Neuron (in vitro differentiated cells): Measurements from ENCODE around the gene PLEKHG4B.

Experiments used
- H2AFZ ChIP-seq: one replicate; pipeline ENCODE4 v1.6.1; 2013; ENCODE audit warnings: low read depth, mild to moderate bottlenecking, inconsistent platforms, low read length, moderate library complexity
- H3K27me3 ChIP-seq: one replicate; pipeline ENCODE4 v1.6.1; 2013; ENCODE audit warnings: low read length; ENCODE audit not compliant: insufficient read depth
- H3K36me3 ChIP-seq: one replicate; pipeline ENCODE4 v1.6.1; 2013; ENCODE audit warnings: low read length; ENCODE audit not compliant: insufficient read depth
- H3K4me1 ChIP-seq: one replicate; pipeline ENCODE4 v1.6.1; 2013; ENCODE audit warnings: low read length; ENCODE audit not compliant: insufficient read depth
- H3K4me3 ChIP-seq: 2 replicates; pipeline ENCODE4 v1.5.1; 2013; ENCODE audit warnings: mild to moderate bottlenecking, low read length, moderate library complexity
- H3K9me3 ChIP-seq: one replicate; pipeline ENCODE4 v1.6.1; 2013; ENCODE audit warnings: low read length

PLEKHG4B gene

DNA sequence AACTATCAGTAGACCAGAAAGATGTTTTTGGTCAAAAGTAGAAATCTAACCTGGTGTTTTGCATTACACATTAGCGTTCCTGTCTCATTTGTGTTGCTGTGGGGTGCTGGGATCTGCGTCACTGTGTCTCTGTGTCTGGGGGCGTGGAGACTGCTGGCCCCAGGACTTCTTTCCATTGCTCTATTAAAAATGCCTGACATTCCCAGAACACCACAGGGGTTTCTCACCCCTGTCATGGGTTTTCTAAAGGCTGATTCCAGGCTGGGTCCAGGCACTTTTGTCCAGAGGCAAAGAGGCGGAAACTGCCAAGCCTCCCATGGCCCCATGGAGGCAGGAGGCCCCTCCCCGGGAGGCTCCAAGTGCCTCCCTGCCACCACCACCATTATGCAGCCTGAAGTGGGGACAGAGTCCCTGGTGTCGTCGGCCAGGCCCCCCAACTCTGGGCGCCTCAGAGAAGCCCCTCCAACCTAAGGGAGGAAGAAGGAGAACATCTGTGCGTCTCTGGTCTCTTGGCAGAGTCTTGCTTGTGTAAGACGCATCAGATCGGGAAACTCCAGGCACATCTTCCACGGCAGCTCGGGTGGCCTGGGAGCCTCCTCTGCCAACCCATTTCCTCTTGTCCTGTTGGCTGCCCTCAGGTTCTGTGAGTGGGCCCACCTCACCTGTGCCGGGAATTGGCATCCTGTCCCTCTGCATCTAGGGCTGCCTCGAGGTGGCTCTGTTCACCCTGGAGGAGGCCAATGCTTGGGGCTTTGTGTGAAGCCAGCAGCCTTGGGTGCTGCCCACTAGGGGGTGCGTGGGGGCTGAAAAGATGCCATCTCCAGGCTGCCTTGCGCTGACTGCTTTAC lies 13.8 kb upstream of the PLEKHG4B start:
- H3K4me1 ChIP-seq, result peaks cover 77% of the 10 kb centered on the region
- no peak overlapping the region for H2AFZ ChIP-seq
- no peaks in the 10 kb centered on the region for H3K27me3 ChIP-seq
- H3K36me3 ChIP-seq, result no peaks in the 10 kb centered on the region
- H3K4me3 ChIP-seq, result no peak overlapping the region
- no peaks in the 10 kb centered on the region for H3K9me3 ChIP-seq

DNA sequence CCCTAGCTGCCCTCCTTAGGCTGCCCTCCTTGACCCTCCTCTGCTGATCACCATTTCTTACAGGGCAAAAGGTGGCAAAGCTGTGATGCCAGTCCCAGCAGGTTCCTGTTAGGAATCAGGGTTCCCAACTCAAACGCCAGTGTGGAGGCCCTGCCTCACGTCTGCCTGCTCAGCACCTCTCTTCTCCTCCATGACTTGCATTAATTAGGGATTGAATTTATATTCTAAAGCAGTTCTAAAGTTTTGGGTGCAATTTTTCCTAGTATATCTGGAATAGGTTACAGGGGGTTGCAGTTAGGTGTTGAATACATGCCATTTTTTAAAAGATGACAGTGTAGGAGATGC lies 13.2 kb upstream of the PLEKHG4B start:
- Histone ChIP-seq H3K36me3 (no peaks in the 10 kb centered on the region), H3K4me1 (peaks cover 77% of the 10 kb centered on the region), H2AFZ (no peak overlapping the region), H3K4me3 (no peak overlapping the region), H3K27me3 (no peaks in the 10 kb centered on the region), H3K9me3 (no peaks in the 10 kb centered on the region)

- no peak overlapping the region for H3K4me3 ChIP-seq
- H3K9me3 ChIP-seq, result no peaks in the 10 kb centered on the region
- H2AFZ ChIP-seq, result no peak overlapping the region
- no peaks in the 10 kb centered on the region for H3K27me3 ChIP-seq
- H3K36me3 ChIP-seq, result no peaks in the 10 kb centered on the region
- H3K4me1 ChIP-seq, result peaks cover 77% of the 10 kb centered on the region
Measured at GRCh38 chr5:79263-79662, 12.7 kb upstream of the PLEKHG4B start.

- Histone ChIP-seq H3K36me3 (no peaks in the 10 kb centered on the region), H3K27me3 (no peaks in the 10 kb centered on the region), H3K4me1 (peaks cover 77% of the 10 kb centered on the region), H3K9me3 (no peaks in the 10 kb centered on the region), H2AFZ (no peak overlapping the region), H3K4me3 (no peak overlapping the region)
Measured at GRCh38 chr5:79821-80220, 12.1 kb upstream of the PLEKHG4B start.

DNA sequence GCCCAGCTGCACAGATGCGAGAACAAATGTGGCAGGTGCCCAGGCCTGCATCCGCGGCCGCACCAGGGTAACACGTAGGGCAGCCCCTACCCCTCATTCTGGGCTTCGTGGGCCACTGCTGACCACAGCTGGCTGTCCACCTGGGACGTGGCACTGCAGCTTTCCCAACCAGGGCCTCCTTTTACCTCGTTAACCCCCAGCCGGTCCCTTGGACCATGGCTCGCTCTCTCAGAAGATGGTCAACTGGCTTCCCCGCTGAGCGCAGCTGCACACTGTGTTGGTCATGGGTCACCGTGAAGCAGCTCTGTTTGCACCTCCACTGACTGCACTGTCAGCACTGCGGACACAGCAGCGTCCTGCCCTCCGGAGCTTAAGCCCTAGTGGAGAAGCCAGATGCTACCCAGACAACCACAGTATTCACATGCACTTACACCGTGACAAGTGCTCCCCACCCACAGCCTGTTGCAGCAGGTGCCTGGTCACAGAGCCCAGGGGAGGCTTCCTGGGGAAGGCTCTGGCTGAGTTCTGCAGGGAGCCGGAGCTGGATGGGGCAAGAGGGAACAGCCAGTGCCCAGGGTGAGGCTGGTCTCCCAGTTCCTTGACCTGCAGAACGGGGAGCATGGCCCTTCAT lies 10.5 kb upstream of the PLEKHG4B start:
- Histone ChIP-seq H2AFZ (no peak overlapping the region), H3K36me3 (no peaks in the 10 kb centered on the region), H3K4me1 (peaks cover 65% of the 10 kb centered on the region), H3K9me3 (no peaks in the 10 kb centered on the region), H3K4me3 (no peak overlapping the region), H3K27me3 (no peaks in the 10 kb centered on the region)

DNA sequence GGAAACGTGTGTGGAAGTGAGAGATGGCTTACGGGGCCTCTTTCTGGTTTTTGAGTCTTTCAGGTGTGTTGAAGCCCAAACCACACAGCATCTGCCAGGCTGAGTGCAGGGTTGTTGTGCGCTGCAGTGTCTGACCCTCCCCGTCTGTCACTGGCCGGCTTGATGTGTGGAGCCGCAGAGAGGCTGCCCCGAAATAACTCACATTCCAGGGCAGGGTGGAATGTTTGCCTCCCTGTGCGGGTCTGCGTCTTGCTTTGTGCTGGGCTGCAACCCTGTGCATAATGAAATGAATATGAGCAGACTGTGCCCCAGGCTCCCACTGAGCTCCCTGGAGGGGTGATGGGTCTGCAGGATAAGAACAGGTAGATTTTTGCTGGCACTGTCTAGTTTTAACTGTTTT lies 9.9 kb upstream of the PLEKHG4B start:
- H3K4me1 ChIP-seq, result peaks cover 59% of the 10 kb centered on the region

GRCh38 chr5:82570-82969 lies 9.4 kb upstream of the PLEKHG4B start:
- peaks cover 55% of the 10 kb centered on the region for H3K4me1 ChIP-seq
- no peak overlapping the region for H2AFZ ChIP-seq
- no peak overlapping the region for H3K4me3 ChIP-seq
- no peaks in the 10 kb centered on the region for H3K27me3 ChIP-seq
- H3K9me3 ChIP-seq, result no peaks in the 10 kb centered on the region
- H3K36me3 ChIP-seq, result peaks cover 3% of the 10 kb centered on the region

More for the DNA sequence above, 9.9 kb upstream of the PLEKHG4B start:
- H3K4me3 ChIP-seq, result no peak overlapping the region
- no peaks in the 10 kb centered on the region for H3K9me3 ChIP-seq
- H2AFZ ChIP-seq, result no peak overlapping the region
- H3K36me3 ChIP-seq, result peaks cover 2% of the 10 kb centered on the region
- H3K27me3 ChIP-seq, result no peaks in the 10 kb centered on the region

DNA sequence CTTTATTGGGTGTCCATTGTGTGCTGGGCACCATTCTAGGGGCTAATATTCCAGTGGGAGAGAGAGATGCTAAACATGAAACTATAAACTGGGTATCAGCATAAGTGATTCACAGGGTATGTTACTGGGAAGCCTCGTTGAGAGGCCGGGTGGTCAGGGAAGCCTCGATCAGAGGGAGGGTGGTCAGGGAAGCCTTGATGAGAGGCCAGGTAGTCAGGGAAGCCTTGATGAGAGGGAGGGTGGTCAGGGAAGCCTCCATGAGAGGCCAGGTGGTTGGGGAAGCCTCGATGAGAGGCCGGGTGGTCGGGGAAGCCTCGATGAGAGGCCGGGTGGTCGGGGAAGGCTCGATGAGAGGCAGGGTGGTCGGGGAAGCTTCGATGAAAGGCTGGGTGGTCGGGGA lies 8.9 kb upstream of the PLEKHG4B start:
- Histone ChIP-seq H3K36me3 (peaks cover 3% of the 10 kb centered on the region), H3K27me3 (no peaks in the 10 kb centered on the region), H3K4me1 (peaks cover 50% of the 10 kb centered on the region), H3K4me3 (no peak overlapping the region), H2AFZ (no peak overlapping the region), H3K9me3 (no peaks in the 10 kb centered on the region)

- peaks cover 26% of the 10 kb centered on the region for H3K4me1 ChIP-seq
- no peaks in the 10 kb centered on the region for H3K9me3 ChIP-seq
- peaks cover 14% of the 10 kb centered on the region for H3K36me3 ChIP-seq
- no peak overlapping the region for H3K4me3 ChIP-seq
- H2AFZ ChIP-seq, result no peak overlapping the region
- H3K27me3 ChIP-seq, result no peaks in the 10 kb centered on the region
Measured at GRCh38 chr5:85334-85995, 6.5 kb upstream of the PLEKHG4B start.

DNA sequence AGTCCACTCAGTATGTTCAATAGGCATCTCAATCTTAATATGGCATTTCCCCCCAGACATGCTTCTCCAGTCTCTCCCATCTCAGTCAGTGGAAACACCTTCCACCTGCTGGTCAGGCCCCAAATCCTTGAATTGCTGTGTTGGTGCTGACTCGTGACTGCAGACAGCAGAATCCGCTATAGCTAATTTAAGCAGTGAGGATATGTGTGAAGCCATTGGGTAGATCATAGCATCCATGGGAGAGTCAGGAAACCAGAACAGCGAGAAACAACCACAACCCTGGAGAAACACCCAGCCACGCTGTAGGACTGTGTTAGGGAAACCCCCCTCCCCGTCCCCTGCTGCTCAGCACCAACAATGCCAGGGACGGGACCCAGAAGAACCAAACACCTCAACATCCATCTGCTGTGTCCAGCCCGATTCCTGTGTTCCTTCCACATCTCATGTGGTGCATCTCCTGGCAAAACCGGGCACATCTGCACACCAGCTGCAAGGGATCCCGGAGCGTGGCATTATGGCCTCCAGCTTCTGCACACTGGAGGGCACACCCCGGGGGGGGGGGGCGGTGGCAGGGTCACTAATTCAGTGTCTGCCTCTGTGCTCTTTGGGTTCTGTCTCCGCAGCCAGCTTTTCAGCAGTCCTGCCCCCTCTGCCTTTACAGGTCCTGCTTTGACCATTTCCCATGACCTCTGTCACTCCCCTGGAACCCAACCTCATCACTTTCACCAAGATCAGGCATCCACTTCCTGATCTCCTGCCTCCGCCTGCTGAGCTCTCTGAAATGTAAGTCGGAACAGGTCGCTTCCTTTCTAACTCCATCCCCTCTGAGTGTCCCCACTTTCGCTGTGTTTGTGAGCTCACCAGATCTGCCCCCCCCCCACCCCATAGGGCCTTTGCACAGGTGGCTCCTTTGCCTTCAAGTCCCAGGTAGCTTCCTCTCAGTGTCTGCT lies 2.4 kb upstream of the PLEKHG4B start:
- Histone ChIP-seq H3K9me3 (no peaks in the 10 kb centered on the region), H3K4me3 (no peak overlapping the region), H2AFZ (no peak overlapping the region), H3K4me1 (no peaks in the 10 kb centered on the region), H3K36me3 (peaks cover 29% of the 10 kb centered on the region), H3K27me3 (no peaks in the 10 kb centered on the region)

GRCh38 chr5:90590-91547 lies 1.1 kb upstream of the PLEKHG4B start:
- H3K4me1 ChIP-seq, result no peaks in the 10 kb centered on the region
- no peak overlapping the region for H3K4me3 ChIP-seq
- H3K27me3 ChIP-seq, result no peaks in the 10 kb centered on the region
- no peaks in the 10 kb centered on the region for H3K9me3 ChIP-seq
- peaks cover 34% of the 10 kb centered on the region for H3K36me3 ChIP-seq
- no peak overlapping the region for H2AFZ ChIP-seq
